H1 (cell line): ENCODE data around the gene CUEDC1. TPM values are rescaled to one million over a fixed set of nuclear protein-coding genes. Genes with fewer than 3 reads are reported as not detected.

Experiments used
- ATF3 ChIP-seq: IDR thresholded peaks from 2 replicates; pipeline ENCODE4 v1.6.1; 2011; ENCODE audit warnings: low read depth, mild to moderate bottlenecking, low read length; ENCODE audit not compliant: insufficient read depth
- CHD2 ChIP-seq: IDR thresholded peaks from 2 replicates; pipeline ENCODE4 v1.6.1; 2012; ENCODE audit warnings: low read length, improper control_type of control experiment
- CHD7 ChIP-seq: fragments of 300-600 bp; sonication (generic); IDR thresholded peaks from 2 replicates; pipeline ENCODE4 v1.7.1; 2012; ENCODE audit warnings: low read length, moderate library complexity, mild to moderate bottlenecking, inconsistent platforms; ENCODE audit not compliant: insufficient replicate concordance
- POLR2AphosphoS5 ChIP-seq: IDR thresholded peaks from 2 replicates; pipeline ENCODE4 v1.6.1; 2011; ENCODE audit warnings: low read depth, low read length
- SP4 ChIP-seq: IDR thresholded peaks from 2 replicates; pipeline ENCODE4 v1.6.1; 2012; ENCODE audit warnings: low read length, inconsistent platforms
- TCF12 ChIP-seq: IDR thresholded peaks from 2 replicates; pipeline ENCODE4 v1.6.1; 2011; ENCODE audit warnings: low read depth, mild to moderate bottlenecking, low read length
- polyA plus RNA-seq, 7 experiments: library from polyadenylated mRNA; depleted of rRNA in 3 of 7; stranded (reverse) in 5 of 7; unstranded in 2 of 7; fragments of >200 nt in 5 of 7; fragments of 200-250 nt in 2 of 7; gene quantifications; 1 replicate in 5 of 7; 2 replicates in 1 of 7; 4 replicates in 1 of 7; pipeline versions ENCODE4 v1.2.1 to v1.2.3, GENCODE V29; 2011 to 2013; ENCODE audit warnings: missing spikeins in 2 of 7, mixed read lengths in 2 of 7
- total RNA-seq: library from RNA; stranded (reverse); fragmentation: NEBNext Ultra II Directional; extraction: Animal tissue kit (Norgen Biotek cat#: 25700); gene quantifications from 2 replicates; pipeline ENCODE4 v1.2.1, GENCODE V29; 2021
- TF ChIP-seq, protein P1 (sequence below): IDR thresholded peaks from 2 replicates; pipeline ENCODE4 v1.6.1; 2012; ENCODE audit warnings: low read length, inconsistent platforms

CUEDC1 gene
- total and polyA plus RNA-seq, 2 of the 8 experiments (the other 6 are each of a cell fraction or from before 2014, with no cell fraction given) = 4.0 to 10.7 TPM

DNA sequence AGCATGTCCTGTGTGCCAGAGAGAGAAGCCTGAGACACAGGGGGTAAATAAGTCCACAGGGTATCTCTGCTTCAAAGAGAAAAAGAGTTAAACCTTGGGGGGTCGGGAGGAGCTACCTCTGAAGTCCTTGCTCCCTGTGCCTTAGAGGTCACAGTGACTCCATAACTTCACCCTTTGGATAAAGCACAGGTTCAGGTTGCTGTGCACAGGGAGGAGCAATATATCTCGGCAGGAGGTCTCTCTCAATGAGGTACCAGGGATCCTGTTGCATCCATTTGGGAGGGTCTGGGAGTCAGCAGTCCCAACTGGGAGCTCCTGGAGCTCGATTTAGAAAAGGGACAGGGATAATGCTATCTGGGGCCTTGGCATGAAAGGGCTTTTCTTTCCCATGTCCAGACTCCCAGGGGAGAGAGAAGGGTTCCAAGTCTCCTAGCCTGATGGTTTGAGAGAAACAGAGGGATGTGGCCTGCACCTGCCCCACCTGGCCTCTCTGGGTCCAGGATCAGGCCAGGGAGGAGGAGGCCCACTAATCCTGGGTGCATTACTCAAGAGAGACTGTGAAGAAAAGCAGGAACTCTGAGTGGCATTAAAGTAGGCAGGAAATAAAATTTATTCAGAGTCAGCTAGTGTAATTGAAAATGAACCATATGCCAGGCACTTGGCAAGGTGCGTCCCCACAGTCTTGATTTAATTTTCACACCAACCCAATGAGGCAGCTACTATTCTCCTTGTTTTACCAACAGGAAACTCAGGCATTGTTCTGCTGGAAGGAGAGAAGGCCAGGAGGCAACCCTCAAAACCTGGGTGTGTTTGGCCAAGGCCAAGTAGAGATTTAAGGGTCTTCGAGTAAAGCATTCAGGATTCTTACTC lies 40.7 kb downstream of the CUEDC1 start (continued):
- no peak for TF ChIP-seq CHD7
- TF ChIP-seq CHD2 = no peak
- TF ChIP-seq SP4 = no peak
- no peak for TF ChIP-seq TCF12
- TF ChIP-seq ATF3 = no peak
- TF ChIP-seq, protein P1, sequence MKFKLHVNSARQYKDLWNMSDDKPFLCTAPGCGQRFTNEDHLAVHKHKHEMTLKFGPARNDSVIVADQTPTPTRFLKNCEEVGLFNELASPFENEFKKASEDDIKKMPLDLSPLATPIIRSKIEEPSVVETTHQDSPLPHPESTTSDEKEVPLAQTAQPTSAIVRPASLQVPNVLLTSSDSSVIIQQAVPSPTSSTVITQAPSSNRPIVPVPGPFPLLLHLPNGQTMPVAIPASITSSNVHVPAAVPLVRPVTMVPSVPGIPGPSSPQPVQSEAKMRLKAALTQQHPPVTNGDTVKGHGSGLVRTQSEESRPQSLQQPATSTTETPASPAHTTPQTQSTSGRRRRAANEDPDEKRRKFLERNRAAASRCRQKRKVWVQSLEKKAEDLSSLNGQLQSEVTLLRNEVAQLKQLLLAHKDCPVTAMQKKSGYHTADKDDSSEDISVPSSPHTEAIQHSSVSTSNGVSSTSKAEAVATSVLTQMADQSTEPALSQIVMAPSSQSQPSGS = no peak
- TF ChIP-seq POLR2AphosphoS5 = no peak
